AG08396 (cell line): Measurements from ENCODE around the gene FBXO9.

Experiments
- DNase-seq: peaks from one replicate; pipeline ENCODE4 v3.0.0; 2012; ENCODE audit warnings: low spot score, mixed read lengths

The FBXO9 gene

GRCh38 chr6:53136000-53136609, 70.9 kb downstream of the FBXO9 start:
- DNase-seq: no peak

DNA sequence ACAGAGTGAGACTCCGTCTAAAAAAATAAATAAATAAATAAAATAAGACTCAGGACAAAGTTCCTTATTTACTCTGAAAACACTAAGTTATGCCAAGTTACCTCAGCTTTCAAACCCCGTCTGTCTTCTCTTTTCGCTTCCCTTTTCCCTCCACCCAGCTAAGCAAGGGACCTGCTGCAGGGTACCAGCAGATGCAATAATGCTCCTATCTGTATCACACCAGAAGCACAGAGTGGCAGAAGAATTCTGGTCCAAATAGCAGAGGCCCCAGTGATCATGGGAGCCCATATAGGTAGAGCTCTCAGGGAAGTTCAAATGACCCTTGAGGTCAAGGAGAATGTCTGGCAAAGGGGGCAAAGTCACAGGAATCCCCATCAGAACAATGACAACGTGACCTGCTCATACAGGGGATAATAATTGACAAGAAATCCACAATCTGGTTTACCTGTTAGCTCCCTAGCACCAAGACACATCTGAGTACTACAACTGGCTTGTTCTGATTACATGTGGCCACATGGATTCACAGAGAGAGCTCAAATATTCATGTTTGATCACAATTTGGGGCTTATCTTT, 74.7 kb downstream of the FBXO9 start:
- DNase-seq: no peak

- no peak for DNase-seq
Observed at GRCh38 chr6:53142810-53143209, 77.6 kb downstream of the FBXO9 start.

DNA sequence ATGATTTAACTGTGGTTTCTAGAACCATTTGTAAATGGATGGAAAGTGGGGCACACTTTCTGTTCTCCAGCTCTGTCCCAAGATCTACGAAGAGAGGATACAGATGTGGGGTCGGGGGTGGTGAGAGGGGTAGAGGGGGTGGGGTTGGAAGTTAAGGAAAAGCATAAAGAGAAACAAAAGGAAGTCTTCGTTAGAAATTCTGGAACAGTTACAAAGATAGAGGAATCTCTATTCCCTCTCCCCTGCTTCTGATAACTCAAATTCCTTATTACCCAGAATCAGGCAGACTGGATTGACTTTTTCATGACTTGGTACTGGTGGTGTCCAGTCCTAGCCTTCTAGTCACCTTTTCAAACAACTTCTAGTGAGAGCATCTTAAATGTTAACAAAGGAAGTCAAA, 78.5 kb downstream of the FBXO9 start:
- DNase-seq: no peak

DNA sequence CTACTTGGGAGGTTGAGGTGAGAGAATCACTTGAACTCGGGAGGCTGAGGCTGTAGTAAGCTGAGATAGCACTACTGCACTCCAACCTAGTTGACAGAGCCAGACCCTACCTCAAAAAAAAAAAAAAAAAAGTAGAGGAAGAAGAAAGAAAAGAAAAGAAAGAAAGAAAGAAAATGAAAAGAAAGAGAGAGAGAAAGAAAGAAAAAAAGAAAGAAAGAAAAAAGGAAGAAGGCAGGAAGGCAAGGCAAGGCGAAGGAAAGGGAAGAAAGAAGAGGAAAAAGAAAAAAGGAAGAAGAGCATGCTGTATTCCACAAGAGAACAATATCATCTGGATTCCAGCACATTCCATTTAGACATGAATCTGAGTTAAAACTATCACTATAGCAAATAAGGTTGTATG, 79.6 kb downstream of the FBXO9 start:
- no peak for DNase-seq

- no peak for DNase-seq
Observed at GRCh38 chr6:53148684-53149083, 83.5 kb downstream of the FBXO9 start, which contains the start of gene GCM1. Gene GCM1, minus strand, starts transcription at chr6:53148841. Its CDS starts 3,209 bp downstream, at chr6:53145632.
